Glomerular endothelial cell (primary cell): Measurements from ENCODE around the gene NPIPB6. TPM values are rescaled to one million over a fixed set of nuclear protein-coding genes. Genes with fewer than 3 reads are reported as not detected.
"Not testable (repeated sequence)": the region's sequence is repeated elsewhere in the genome, so short reads cannot be mapped to it uniquely, and the experiment has no call there.

ENCODE experiments used
- DNase-seq: peaks from one replicate; pipeline ENCODE4 v3.0.0-alpha.2; 2011; ENCODE audit warnings: low read depth, low spot score; ENCODE audit errors: extremely low read depth
- total RNA-seq: library from RNA; depleted of rRNA; stranded (reverse); fragments of >200 nt; gene quantifications from 2 replicates; pipeline ENCODE4 v1.2.3, GENCODE V29; 2015

Gene NPIPB6
- total RNA-seq, result 2.2 TPM in 1 of 2 replicates, not detected in the other

- DNase-seq, result not testable (repeated sequence)
Observed at GRCh38 chr16:28363408-28363807, at the start of gene NPIPB6. TSS of gene NPIPB6 (minus strand) at chr16:28363508. CDS start at chr16:28362822, 686 bp downstream.

GRCh38 chr16:28403220-28404072 is 40.1 kb upstream of the NPIPB6 start, which contains the start of gene EIF3CL:
TSS of gene EIF3CL (minus strand) at chr16:28403841. CDS start at chr16:28403618, 223 bp downstream.
- DNase-seq, result not testable (repeated sequence)

- DNase-seq, result not testable (repeated sequence)
Observed at GRCh38 chr16:28392054-28392453, 28.7 kb upstream of the NPIPB6 start.

- DNase-seq, result not testable (repeated sequence)
Observed at GRCh38 chr16:28382177-28382867, 19.0 kb upstream of the NPIPB6 start.

GRCh38 chr16:28377822-28378221 is 14.5 kb upstream of the NPIPB6 start:
- not testable (repeated sequence) for DNase-seq

GRCh38 chr16:28377108-28377625 is 13.9 kb upstream of the NPIPB6 start:
- DNase-seq, result not testable (repeated sequence)

- not testable (repeated sequence) for DNase-seq
Observed at GRCh38 chr16:28375115-28375514, 11.8 kb upstream of the NPIPB6 start.

GRCh38 chr16:28374281-28374680 is 11.0 kb upstream of the NPIPB6 start:
- not testable (repeated sequence) for DNase-seq

- not testable (repeated sequence) for DNase-seq
Observed at GRCh38 chr16:28367926-28368325, 4.6 kb upstream of the NPIPB6 start.

- not testable (repeated sequence) for DNase-seq
Observed at GRCh38 chr16:28364268-28365173, 1.2 kb upstream of the NPIPB6 start.

- DNase-seq, result not testable (repeated sequence)
Observed at GRCh38 chr16:28362600-28362999, 708 bp downstream of the NPIPB6 start.

- DNase-seq, result not testable (repeated sequence)
Observed at GRCh38 chr16:28338230-28338629, 25.1 kb downstream of the NPIPB6 start.

- not testable (repeated sequence) for DNase-seq
Observed at GRCh38 chr16:28336940-28337710, 26.2 kb downstream of the NPIPB6 start.

GRCh38 chr16:28335678-28336077 is 27.6 kb downstream of the NPIPB6 start:
- DNase-seq, result not testable (repeated sequence)

GRCh38 chr16:28332632-28333031 is 30.7 kb downstream of the NPIPB6 start:
- DNase-seq, result not testable (repeated sequence)

GRCh38 chr16:28330981-28331380 is 32.3 kb downstream of the NPIPB6 start:
- DNase-seq, result not testable (repeated sequence)

- DNase-seq, result not testable (repeated sequence)
Observed at GRCh38 chr16:28330232-28330631, 33.1 kb downstream of the NPIPB6 start.

- no peak for DNase-seq
Observed at GRCh38 chr16:28326881-28327610, 36.3 kb downstream of the NPIPB6 start.

GRCh38 chr16:28324887-28325279 is 38.4 kb downstream of the NPIPB6 start:
- DNase-seq, result no peak
